HG03575 (cell line): Measurements from ENCODE around the gene PROC.

Source experiments
- ATAC-seq: cut with Tn5 transposase; IDR thresholded peaks from one replicate; pipeline ENCODE4 v1.9.1; 2021; ENCODE audit not compliant: unreplicated experiment, insufficient number of reproducible peaks, low FRiP score; ENCODE audit errors: extremely low read depth

PROC gene

DNA sequence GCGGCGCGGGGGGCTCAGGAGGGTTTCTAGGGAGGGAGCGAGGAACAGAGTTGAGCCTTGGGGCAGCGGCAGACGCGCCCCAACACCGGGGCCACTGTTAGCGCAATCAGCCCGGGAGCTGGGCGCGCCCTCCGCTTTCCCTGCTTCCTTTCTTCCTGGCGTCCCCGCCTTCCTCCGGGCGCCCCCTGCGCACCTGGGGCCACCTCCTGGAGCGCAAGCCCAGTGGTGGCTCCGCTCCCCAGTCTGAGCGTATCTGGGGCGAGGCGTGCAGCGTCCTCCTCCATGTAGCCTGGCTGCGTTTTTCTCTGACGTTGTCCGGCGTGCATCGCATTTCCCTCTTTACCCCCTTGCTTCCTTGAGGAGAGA lies 5.2 kb downstream of the PROC start:
- ATAC-seq, result no peak

DNA sequence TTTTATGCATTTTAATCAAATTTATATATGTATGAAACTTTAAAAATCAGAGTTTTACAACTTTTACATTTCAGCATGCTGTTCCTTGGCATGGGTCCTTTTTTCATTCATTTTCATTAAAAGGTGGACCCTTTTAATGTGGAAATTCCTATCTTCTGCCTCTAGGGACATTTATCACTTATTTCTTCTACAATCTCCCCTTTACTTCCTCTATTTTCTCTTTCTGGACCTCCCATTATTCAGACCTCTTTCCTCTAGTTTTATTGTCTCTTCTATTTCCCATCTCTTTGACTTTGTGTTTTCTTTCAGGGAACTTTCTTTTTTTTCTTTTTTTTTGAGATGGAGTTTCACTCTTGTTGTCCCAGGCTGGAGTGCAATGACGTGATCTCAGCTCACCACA lies 5.7 kb downstream of the PROC start:
- ATAC-seq, result no peak

DNA sequence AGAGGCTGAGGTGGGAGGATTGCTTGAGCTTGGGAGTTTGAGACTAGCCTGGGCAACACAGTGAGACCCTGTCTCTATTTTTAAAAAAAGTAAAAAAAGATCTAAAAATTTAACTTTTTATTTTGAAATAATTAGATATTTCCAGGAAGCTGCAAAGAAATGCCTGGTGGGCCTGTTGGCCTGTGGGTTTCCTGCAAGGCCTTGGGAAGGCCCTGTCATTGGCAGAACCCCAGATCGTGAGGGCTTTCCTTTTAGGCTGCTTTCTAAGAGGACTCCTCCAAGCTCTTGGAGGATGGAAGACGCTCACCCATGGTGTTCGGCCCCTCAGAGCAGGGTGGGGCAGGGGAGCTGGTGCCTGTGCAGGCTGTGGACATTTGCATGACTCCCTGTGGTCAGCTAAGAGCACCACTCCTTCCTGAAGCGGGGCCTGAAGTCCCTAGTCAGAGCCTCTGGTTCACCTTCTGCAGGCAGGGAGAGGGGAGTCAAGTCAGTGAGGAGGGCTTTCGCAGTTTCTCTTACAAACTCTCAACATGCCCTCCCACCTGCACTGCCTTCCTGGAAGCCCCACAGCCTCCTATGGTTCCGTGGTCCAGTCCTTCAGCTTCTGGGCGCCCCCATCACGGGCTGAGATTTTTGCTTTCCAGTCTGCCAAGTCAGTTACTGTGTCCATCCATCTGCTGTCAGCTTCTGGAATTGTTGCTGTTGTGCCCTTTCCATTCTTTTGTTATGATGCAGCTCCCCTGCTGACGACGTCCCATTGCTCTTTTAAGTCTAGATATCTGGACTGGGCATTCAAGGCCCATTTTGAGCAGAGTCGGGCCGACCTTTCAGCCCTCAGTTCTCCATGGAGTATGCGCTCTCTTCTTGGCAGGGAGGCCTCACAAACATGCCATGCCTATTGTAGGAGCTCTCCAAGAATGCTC lies 6.6 kb downstream of the PROC start:
- no peak for ATAC-seq

DNA sequence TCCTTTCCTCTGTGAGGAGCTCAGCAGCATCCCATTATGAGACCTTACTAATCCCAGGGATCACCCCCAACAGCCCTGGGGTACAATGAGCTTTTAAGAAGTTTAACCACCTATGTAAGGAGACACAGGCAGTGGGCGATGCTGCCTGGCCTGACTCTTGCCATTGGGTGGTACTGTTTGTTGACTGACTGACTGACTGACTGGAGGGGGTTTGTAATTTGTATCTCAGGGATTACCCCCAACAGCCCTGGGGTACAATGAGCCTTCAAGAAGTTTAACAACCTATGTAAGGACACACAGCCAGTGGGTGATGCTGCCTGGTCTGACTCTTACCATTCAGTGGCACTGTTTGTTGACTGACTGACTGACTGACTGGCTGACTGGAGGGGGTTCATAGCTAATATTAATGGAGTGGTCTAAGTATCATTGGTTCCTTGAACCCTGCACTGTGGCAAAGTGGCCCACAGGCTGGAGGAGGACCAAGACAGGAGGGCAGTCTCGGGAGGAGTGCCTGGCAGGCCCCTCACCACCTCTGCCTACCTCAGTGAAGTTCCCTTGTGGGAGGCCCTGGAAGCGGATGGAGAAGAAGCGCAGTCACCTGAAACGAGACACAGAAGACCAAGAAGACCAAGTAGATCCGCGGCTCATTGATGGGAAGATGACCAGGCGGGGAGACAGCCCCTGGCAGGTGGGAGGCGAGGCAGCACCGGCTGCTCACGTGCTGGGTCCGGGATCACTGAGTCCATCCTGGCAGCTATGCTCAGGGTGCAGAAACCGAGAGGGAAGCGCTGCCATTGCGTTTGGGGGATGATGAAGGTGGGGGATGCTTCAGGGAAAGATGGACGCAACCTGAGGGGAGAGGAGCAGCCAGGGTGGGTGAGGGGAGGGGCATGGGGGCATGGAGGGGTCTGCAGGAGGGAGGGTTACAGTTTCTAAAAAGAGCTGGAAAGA lies 7.6 kb downstream of the PROC start:
- ATAC-seq, result no peak

DNA sequence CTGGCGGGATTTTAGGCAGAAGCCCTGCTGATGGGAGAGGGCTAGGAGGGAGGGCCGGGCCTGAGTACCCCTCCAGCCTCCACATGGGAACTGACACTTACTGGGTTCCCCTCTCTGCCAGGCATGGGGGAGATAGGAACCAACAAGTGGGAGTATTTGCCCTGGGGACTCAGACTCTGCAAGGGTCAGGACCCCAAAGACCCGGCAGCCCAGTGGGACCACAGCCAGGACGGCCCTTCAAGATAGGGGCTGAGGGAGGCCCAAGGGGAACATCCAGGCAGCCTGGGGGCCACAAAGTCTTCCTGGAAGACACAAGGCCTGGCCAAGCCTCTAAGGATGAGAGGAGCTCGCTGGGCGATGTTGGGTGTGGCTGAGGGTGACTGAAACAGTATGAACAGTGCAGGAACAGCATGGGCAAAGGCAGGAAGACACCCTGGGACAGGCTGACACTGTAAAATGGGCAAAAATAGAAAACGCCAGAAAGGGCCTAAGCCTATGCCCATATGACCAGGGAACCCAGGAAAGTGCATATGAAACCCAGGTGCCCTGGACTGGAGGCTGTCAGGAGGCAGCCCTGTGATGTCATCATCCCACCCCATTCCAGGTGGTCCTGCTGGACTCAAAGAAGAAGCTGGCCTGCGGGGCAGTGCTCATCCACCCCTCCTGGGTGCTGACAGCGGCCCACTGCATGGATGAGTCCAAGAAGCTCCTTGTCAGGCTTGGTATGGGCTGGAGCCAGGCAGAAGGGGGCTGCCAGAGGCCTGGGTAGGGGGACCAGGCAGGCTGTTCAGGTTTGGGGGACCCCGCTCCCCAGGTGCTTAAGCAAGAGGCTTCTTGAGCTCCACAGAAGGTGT lies 8.5 kb downstream of the PROC start:
- no peak for ATAC-seq

DNA sequence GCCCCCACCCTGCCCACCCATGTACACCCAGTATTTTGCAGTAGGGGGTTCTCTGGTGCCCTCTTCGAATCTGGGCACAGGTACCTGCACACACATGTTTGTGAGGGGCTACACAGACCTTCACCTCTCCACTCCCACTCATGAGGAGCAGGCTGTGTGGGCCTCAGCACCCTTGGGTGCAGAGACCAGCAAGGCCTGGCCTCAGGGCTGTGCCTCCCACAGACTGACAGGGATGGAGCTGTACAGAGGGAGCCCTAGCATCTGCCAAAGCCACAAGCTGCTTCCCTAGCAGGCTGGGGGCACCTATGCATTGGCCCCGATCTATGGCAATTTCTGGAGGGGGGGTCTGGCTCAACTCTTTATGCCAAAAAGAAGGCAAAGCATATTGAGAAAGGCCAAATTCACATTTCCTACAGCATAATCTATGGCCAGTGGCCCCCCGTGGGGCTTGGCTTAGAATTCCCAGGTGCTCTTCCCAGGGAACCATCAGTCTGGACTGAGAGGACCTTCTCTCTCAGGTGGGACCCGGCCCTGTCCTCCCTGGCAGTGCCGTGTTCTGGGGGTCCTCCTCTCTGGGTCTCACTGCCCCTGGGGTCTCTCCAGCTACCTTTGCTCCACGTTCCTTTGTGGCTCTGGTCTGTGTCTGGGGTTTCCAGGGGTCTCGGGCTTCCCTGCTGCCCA lies 9.3 kb downstream of the PROC start:
- ATAC-seq, result no peak

DNA sequence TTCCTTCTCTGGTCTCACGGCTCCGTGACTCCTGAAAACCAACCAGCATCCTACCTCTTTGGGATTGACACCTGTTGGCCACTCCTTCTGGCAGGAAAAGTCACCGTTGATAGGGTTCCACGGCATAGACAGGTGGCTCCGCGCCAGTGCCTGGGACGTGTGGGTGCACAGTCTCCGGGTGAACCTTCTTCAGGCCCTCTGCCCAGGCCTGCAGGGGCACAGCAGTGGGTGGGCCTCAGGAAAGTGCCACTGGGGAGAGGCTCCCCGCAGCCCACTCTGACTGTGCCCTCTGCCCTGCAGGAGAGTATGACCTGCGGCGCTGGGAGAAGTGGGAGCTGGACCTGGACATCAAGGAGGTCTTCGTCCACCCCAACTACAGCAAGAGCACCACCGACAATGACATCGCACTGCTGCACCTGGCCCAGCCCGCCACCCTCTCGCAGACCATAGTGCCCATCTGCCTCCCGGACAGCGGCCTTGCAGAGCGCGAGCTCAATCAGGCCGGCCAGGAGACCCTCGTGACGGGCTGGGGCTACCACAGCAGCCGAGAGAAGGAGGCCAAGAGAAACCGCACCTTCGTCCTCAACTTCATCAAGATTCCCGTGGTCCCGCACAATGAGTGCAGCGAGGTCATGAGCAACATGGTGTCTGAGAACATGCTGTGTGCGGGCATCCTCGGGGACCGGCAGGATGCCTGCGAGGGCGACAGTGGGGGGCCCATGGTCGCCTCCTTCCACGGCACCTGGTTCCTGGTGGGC lies 10.0 kb downstream of the PROC start:
- no peak for ATAC-seq

DNA sequence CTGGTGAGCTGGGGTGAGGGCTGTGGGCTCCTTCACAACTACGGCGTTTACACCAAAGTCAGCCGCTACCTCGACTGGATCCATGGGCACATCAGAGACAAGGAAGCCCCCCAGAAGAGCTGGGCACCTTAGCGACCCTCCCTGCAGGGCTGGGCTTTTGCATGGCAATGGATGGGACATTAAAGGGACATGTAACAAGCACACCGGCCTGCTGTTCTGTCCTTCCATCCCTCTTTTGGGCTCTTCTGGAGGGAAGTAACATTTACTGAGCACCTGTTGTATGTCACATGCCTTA lies 10.5 kb downstream of the PROC start:
- no peak for ATAC-seq

DNA sequence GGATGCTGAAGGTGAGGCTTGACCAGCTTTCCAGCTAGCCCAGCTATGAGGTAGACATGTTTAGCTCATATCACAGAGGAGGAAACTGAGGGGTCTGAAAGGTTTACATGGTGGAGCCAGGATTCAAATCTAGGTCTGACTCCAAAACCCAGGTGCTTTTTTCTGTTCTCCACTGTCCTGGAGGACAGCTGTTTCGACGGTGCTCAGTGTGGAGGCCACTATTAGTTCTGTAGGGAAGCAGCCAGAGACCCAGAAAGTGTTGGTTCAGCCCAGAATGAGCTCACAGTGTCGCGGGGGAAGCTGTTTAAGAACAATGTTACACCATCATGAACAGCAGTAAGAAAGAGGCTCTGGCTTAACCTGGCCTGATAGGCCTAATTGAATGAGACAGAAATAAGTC lies 11.1 kb downstream of the PROC start:
- ATAC-seq, result no peak

DNA sequence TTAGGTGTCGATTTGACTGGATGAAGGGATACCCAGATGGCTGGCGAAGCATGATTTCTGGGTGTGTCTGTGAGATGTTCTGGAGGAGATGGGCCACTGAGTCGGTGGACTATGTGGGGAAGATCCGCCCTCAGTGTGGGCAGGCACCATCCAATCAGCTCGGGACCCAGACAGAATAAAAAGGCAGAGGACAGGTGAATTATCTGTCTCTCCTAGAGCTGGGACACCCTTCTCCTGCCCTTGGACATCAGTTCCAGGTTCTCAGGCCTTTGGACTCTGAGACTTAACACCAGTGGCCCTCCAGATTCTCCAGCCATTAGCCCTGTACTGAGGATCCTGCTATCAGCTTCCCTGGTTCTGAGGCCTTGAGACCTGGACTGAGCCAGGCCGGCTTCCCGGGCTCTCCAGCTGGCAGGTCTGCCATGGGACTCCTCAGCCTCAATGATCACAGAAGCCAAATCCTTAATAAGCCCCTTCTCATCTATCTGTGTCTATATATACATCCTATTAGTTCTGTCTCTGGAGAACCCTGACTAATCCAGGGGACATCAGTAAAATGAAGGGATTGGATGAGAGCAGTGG lies 11.7 kb downstream of the PROC start:
- no peak for ATAC-seq

DNA sequence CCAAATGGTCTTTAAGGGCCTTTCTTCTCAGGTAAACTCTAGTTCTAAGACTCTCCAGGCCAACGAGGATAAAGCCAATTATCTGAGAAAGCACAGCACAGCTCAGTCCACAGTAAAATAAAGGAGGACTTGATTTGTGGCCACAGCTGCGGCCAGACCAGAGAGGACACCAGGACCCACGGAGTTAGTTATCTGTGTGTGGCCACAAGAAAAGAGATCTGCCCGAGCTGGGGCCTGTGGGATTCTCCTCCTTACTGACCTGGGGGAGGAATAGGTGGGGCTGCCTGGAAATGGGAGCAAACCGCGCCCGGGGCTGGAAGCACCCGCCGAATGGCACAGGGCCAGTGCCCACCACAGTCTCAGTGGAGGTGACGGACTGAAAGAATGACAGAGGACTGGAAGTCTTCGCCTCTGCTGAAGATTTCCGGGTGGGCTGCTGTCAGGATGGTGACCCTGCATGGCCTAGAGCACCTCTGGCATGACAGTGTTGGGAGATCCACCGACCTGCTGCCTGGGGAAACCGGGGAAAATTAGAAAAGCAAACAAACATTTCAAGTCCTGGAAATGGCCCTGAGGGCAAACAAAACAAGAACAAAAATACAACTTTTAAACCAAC lies 13.3 kb downstream of the PROC start:
- no peak for ATAC-seq

DNA sequence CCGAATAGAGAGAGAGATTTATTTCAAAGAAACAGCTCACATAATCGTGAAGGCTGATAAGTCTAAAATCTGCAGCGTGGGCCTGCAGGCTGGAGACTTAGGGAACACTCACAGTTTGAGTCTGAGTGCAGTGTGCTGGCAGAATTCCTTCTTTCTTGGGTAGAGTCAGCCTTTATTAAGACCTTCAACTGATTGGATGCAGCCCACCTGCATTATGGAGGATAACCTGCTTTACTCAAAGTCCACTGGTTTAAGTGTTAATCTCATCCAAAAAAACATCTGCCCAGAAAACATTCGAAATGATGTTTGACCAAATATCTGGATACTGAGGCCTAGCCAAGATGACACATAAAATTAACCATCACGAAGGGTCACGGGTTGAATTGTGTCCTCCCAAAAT lies 16.3 kb downstream of the PROC start:
- no peak for ATAC-seq

DNA sequence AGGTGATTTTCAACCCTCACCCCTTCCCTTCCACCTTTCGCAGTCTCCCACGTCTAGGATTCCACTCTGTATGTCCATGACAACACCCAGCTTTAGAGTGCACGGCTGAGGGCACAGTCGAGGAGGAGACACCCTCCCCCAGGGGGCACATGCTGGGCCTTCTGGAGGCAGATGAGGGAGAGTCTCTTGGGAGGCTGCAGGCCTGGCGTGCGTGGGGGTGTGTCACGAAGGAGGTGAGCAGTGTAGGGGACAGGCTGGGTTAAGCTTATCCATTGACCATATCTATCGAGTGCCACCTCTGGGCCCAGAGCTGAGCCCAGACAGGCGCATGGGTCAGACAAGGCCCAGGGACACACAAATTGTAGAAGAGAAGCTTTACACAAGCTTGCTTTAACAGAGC lies 18.8 kb downstream of the PROC start:
- ATAC-seq, result no peak

DNA sequence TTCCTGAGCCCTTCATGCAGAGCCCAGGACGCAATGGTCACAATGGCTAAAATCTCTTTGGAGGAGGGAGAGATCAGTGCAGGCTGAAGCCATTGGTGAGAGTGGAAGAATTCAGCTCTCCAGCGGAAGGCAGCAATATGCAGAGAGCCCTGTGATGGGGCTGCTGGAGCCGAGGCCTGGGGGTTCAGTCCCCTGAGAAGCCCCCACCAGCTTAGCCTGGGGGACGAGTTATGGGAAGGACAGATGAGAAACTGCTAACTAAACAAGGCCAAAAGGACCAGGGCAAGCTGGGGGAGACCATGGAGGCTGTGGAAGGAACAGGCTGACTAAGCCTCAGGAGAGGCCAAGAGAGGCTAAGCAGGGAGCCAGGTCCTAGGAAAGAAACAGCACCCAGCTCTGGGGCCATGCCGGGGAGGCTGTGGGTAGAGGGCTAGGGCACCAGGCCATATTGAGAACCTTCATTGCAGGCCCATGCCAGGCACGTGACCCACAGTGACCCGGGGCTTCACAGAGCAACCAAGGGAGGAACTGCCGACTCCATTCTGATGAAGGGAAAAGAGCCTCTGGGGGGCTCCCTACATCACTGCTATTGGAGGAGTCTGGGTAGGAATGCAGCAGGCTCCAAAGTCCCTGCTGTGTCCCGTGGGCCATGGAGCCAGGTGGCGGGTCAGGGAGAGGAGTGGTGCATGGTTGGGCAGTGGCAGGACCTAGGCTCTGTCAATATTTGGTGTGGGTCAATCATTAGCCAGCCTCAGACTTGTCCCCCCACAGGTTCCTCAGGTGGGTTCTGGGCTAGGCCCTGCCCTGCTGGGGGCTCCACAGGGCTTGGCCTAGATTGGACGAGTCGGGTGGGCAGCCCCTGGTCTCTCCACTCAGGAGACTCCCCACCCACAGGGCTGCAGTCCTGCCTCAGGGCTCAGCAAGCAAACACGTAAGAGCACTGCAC lies 19.8 kb downstream of the PROC start:
- no peak for ATAC-seq

DNA sequence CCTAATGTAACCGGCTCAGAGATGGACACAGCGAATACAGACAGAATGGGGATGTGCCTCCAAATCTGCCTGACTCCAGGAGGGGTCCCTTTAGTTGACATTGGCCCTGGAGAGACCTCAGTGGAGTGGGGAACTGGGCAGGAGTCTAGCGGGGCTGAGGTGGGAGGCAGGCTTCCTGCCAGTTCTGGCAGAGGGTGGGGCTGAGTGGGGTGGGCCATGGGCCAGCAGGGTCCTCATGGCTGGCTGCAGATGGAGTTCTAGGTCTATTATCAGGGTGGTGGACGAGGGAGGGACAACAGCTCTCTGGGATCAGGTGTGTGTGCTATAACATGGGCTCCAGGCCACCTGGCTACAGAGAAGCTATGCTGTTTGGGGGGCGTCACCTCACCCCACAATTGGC lies 21.1 kb downstream of the PROC start:
- no peak for ATAC-seq

DNA sequence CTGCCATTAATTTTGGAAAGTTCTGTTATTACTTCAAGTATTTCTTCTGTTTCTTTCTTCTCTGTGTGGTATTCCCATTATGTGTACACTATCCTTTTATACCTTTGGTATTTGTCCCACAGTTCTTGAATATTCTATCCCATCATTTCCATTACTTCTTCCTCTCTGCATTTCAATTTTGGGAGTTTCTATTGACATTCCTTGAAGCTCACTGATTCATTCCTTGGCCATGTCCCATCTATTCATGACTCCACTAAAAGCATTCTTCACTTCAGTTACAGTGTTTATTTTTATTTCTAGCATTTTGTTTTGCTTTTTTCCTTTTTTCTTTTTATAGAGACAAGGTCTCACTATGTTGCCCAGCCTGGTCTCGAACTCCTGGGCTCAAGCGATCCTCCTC lies 30.3 kb downstream of the PROC start:
- no peak for ATAC-seq
